IPS-18c (cell line): ENCODE data around the gene ZNF608.
A peak's percentile ranks its signal among the peaks of the same experiment; 100 is the strongest.

Experiments
- H3K4me3 ChIP-seq: 2 replicates; pipeline ENCODE4 v1.7.0; 2013; ENCODE audit warnings: low read depth, mild to moderate bottlenecking, low read length, moderate library complexity; ENCODE audit not compliant: insufficient read depth
- H3K9me3 ChIP-seq: one replicate; pipeline ENCODE4 v1.6.1; 2013; ENCODE audit warnings: mild to moderate bottlenecking, low read length, moderate library complexity; ENCODE audit not compliant: control insufficient read depth, insufficient read depth

ZNF608 gene, protein sequence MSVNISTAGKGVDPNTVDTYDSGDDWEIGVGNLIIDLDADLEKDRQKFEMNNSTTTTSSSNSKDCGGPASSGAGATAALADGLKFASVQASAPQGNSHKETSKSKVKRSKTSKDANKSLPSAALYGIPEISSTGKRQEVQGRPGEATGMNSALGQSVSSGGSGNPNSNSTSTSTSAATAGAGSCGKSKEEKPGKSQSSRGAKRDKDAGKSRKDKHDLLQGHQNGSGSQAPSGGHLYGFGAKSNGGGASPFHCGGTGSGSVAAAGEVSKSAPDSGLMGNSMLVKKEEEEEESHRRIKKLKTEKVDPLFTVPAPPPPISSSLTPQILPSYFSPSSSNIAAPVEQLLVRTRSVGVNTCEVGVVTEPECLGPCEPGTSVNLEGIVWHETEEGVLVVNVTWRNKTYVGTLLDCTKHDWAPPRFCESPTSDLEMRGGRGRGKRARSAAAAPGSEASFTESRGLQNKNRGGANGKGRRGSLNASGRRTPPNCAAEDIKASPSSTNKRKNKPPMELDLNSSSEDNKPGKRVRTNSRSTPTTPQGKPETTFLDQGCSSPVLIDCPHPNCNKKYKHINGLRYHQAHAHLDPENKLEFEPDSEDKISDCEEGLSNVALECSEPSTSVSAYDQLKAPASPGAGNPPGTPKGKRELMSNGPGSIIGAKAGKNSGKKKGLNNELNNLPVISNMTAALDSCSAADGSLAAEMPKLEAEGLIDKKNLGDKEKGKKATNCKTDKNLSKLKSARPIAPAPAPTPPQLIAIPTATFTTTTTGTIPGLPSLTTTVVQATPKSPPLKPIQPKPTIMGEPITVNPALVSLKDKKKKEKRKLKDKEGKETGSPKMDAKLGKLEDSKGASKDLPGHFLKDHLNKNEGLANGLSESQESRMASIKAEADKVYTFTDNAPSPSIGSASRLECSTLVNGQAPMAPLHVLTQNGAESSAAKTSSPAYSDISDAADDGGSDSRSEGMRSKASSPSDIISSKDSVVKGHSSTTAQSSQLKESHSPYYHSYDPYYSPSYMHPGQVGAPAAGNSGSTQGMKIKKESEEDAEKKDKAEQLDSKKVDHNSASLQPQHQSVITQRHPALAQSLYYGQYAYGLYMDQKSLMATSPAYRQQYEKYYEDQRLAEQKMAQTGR (N-terminal part only)

DNA sequence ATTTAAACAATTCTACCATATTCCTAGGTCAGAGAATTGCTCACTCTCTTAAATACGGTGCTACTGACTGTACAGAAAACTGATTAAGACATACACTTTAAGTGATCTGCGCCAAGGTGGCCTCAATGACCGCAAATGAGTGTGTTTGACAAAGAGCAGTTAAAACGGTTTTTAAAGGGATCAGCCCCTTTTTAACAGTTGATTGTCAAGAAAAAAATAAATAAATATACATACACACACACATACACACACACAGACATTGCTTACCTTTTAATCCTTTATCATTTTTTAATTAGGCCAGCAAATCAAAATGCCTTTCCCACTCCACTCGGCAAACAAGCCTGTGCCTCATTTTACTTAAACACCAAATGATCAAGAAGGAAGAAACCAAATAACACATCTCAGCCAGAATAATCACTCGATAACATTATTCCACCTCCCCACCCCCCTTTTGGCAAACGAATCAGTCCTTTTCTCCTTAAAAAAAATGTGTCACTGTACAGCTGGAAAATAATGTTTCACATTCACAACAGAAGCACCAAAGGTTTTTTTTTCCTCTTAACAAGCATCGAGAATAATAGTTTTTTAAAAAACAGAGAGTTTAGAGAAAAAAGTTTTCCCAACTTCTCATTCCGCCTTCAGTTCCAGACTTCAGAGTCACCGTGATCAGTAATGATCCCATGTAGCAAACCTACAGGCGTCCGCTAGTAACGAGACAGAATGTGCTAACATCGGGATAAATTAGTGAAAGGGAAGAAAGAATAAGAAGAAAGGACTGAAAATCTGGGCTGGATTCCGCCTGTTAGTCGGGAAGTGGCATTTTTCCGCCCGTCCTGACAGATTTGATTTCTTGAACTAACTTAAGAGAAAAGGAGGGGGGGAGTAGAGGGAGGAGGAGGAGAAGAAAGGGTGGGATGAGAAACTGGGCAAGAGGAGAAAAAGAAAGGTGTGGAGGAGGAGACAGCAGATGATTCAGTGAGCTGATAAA lies at the start of gene ZNF608:
TSS of gene ZNF608 (minus strand) at position 712 of the 988 bp plus-strand sequence. CDS start 1,650 bp downstream, outside the sequence.
- peak within 1 kb of the TSS; percentile 78 for H3K4me3 ChIP-seq
- H3K9me3 ChIP-seq, result no peaks in the 10 kb centered on the region

DNA sequence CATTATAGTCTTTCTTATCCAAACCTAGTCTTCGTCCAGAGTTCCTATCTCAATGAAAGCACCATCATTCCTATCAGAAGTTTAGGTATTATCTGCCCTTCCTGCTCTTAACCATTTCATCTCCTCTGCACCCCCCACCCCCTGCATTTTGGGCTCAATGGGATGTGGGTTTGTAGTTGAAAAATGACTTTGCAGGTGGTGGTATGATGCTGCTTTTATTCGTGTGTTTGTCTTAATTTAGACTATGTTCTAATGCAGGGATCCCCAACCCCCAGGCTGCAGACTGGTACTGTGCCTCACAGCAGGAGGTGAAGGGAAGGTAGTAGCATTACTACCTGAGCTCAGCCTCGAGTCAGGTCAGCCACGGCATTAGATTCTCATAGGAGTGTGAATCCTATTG lies 49.4 kb upstream of the ZNF608 start:
- H3K9me3 ChIP-seq, result no peaks in the 10 kb centered on the region
- no peak overlapping the region for H3K4me3 ChIP-seq

DNA sequence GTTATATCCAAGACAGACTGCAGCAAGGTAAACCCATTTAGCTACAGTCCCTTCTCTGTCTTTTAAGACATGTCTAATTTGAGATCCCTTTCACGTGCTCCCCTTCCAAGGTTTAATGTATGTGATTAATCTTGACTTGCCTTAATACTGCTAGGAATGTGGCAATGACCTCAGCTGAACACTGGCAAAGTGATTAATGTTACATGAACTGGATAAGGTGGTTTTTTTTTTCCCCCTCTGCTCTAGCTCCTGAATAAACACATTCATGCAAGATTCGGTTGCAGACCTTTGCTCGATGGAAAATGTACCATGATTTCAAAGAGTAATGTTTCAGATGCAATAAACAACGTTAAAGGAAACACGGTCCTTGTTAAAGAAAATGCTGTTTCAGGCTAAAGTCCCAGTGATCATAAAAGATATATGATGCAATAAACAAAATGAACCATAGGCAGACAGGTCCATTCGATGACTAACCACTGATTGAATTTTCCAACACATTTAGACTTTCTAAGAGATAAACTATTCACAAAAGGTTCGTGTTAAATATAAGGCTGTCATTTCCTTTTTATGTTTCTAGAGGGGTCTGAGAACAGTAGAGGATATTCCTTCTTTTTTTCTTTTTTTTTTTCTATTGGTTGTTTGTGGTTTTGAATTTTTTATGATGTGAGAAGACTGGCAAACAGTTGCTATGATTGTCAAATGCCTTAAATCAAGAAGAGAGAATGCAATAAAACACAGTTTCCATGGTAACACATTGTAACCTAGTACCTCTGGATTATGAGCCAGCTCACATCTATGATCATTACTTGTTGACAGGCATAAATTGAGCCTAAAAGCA lies 44.7 kb upstream of the ZNF608 start:
- H3K4me3 ChIP-seq, result no peak overlapping the region

DNA sequence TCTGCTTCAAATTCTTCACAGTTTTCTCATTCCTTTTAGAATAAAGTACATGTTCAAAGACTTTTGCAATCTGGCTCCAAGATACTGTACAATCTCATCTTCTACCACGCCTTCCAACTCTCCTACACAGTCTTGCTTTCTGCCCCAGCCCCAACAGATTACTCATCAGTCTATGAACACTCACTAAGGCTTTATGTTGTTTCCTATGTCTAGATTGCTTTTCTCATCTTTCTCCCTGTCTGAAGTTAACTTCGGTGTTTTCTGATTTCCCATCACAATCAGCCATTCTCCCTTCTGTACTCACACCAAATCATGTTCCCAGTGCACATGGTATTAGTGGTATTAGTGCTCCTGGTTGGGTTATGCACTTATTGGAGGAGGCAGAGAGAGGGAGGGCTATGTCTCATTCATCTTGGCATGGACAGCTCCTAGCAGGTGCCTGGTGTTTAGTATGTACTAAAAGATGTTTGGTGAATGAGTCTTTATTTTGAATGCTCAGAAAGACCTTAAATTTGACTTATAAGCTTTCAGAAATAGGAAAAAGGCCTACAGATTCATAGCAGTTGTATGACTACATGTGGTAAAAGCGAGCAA lies 44.0 kb upstream of the ZNF608 start:
- Histone ChIP-seq H3K4me3 (no peak overlapping the region), H3K9me3 (no peaks in the 10 kb centered on the region)

More for the DNA sequence above, 44.7 kb upstream of the ZNF608 start:
- no peaks in the 10 kb centered on the region for H3K9me3 ChIP-seq

DNA sequence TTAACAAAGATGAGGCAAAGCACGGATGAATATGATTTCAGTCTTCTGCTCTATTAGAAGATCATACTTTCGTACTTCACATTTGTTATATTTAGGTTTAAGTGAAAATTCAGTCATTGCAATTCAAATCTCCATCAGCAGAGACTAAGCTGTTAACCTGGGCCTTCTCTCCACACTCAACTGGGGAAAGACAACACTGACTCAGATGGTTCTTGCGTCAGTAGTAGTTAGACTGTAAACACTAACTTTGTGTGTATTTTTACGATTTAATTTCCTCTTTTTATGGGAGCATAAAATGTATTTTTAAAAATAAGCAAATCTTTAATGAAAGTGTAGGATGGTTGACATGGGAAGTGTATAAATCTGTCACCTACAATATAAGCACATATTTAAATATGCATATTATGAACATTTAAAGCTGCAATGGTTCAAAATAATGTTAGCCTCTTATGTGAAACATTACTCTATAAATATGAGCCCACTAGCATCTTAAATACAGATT lies 42.7 kb upstream of the ZNF608 start:
- no peaks in the 10 kb centered on the region for H3K9me3 ChIP-seq

DNA sequence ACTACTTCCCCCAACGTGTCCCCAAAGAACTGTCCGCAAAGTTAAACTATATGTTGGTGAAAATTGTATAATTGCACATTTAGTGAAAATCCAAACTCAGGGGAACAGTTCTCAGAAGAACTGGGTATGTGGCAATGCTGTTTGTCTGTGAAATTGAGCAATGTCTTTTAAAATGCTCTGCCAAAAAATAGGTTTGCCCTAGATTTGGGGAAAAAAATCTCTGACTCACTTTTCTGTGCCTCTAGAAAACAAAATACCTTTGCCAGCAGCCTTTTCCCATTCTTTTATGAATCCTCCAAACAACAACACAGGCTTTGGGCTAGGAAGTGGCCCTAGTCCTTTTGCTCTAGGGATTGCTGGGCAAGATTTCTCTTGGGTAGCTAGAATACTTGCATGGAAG lies 37.4 kb upstream of the ZNF608 start:
- H3K4me3 ChIP-seq, result no peak overlapping the region

More for the DNA sequence above, 42.7 kb upstream of the ZNF608 start:
- no peak overlapping the region for H3K4me3 ChIP-seq

DNA sequence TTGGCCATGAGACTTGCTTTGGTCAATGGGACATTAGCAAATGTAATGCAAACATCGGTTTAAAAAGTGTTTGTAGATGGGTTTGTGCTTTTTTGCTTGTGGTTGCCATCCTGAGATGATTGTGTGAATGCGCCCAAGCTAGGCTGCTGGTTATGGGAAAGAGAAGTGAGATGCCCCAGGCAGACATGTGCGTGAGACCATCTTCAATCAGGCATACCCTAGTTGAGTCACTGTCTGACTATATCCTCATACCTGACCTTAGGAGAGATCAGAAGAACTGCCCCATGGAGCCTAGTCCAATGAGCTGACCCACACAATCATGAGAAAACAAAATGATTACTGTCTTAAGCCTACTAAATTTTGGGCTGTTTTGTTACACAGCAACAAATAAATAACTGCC lies 36.8 kb upstream of the ZNF608 start:
- Histone ChIP-seq H3K4me3 (no peak overlapping the region), H3K9me3 (no peaks in the 10 kb centered on the region)

More for the DNA sequence above, 37.4 kb upstream of the ZNF608 start:
- H3K9me3 ChIP-seq, result no peaks in the 10 kb centered on the region

DNA sequence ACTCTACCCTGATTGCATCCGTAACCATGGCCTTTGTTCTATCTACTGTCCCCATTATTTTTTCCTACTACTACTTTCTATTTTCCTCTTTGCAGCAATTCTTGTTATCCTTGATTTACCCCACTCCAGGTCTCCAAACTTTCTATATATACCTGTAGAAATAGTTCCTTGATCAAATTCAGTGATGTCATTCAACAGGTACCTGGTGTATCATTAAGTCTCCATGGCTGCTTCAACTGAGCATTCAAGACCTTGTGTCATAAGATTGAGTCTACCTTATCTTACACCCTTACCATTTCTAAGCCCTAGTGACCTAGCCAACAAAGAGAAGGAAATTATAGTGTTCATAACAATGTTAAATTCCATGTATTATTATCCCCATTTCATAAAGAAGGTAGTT lies 35.8 kb upstream of the ZNF608 start:
- H3K9me3 ChIP-seq, result no peaks in the 10 kb centered on the region
- H3K4me3 ChIP-seq, result no peak overlapping the region

DNA sequence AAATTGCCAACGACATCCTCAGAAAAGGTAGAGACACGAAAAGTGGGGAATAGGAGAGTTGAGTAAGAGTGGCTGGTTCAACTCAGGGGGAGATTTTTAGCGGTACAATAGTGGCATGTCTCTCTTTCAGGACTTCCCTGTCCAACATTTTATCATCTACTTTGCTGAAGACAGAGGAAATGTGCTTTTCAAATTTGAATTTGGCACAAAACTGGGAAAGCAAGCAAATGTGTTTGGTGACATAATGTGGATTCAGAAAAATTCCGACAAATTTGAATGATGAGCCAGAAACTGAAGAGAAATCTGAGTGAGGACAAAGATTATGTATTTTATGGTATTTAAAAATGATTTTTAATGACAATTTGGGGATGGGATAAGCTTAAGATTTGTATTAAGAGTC lies 33.6 kb upstream of the ZNF608 start:
- no peaks in the 10 kb centered on the region for H3K9me3 ChIP-seq
- no peak overlapping the region for H3K4me3 ChIP-seq

DNA sequence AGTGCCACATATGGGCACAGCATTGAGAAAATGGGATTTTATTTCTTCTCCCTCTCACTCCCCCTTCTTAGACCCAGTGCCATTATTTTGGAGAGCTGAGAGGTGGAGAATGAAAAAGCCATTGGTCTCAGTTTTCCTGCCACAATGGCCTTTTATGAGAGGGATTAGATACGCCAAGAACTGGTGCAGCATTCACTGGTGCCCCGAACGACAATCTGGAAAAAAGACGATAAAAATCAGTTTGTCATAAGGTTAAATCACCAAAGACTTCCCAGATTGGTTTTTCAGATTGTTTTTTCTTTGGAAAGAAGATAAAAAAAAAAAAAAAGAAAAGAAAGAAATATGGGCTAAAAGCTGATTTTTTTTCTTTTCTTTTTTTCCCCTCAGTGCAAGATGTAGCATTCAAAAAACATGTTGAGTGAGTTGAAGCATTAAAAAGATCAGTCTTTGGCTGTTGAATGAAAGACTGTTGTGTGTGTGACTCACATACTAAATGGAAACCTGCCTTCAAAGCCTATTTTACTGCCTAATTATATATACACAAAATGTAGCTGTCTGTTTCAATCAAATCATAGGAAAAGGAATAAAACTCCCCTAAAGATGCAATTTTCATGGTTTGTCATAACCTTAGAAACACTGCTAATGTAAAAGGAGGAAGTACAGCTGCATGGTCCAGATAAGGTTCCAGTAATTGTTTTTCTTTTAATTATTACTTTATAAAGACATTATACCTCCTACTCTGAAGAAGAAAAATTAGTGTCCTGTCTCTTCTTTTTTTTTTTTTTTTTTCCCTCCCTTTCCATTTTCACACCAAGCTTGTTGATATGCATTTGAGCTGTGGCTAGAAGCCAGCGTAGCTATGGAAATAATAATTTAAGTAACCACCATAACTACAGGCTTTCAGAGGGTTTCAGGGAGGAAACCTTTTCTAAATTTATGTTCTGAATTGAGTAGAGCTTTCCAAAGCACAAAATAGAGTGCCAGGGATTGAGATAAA lies 27.2 kb upstream of the ZNF608 start:
- Histone ChIP-seq H3K9me3 (no peaks in the 10 kb centered on the region), H3K4me3 (no peak overlapping the region)

DNA sequence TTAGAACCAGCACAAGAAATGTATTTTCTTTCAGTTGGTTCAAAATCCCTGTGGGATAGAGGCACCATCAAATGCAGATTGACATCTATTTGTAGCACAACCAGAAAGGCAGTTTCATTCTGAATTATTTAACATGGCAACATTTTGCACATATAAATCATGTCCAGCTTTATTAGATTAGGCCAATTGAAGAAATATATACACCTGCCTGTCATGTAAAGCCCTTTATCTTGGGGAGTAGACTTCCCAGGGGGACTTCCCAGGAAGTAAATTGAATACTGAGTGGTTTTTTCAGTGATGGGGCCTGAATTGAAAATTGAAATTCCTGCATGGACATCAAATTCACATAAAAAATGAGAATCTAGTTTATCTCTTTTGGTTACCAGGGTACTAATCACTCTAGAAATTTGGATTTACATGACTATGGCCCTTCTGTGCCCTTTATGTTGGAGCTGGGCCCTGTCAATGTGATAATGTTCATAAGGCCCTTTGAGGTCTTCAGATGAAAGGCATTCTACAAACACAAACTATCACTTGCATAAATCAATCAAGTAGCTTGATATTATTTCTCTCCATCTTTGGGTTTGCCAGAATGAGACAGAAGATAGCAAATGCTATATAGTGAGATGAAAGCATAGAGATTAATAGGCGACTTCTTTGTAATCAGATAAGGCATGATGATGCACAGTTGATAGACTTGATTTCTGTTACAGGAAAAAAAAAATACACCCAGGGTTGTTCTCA lies 26.2 kb upstream of the ZNF608 start:
- Histone ChIP-seq H3K4me3 (no peak overlapping the region), H3K9me3 (no peaks in the 10 kb centered on the region)

DNA sequence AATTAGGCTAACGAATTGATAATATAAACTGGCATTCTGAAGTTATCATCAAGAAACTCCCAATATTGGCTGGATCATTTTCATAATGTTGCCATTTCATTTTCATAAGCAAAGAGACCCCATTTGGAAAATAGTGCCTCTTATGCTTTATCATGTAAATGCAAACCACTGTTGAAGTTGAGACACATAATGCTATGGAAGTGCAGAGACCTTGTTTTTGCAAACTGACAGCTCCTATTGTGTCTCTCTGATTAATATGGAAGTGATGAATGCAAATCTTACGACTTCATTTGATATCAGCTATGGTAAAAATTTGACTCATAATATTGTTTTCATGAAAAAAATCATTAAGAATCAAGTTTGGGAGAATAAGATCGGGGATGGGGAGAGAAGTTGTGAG lies 25.3 kb upstream of the ZNF608 start:
- Histone ChIP-seq H3K9me3 (no peaks in the 10 kb centered on the region), H3K4me3 (no peak overlapping the region)

DNA sequence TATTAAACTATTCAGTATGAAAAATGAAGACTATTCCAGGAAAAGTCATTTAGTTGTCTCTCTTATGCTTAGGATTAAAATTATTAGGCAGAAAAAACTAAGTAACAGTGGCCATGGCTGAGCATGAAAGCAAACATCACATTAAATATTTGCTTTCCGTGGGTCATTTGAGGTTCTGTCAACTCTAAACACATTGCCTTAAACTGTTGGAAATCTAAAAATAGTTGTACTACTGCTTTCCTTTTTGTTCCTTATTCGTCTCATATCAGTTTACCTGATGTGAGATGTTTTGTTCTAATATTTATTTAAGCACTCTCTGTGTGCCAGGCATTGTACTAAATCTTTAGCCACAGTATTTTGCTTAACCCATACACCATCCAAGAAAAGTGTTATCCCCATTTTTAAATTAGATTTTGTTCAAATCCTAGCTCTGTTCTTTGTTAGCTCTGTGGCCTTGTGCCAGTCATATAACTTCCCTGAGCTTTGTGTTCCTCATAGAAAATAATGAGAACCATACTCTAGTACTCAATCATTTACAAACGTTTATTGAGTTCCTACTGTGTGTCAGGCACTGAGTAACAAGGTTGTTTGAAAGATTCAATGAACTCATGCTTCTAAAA lies 18.7 kb upstream of the ZNF608 start:
- Histone ChIP-seq H3K9me3 (no peaks in the 10 kb centered on the region), H3K4me3 (no peak overlapping the region)
